ENCODE measurements around the gene SMIM35. TPM values are rescaled to one million over a fixed set of nuclear protein-coding genes. Genes with fewer than 3 reads are reported as not detected.

The SMIM35 gene
- total RNA-seq, 4 donors from 2014 or later: not detected

- no peak for TF ChIP-seq CTCF (IDR thresholded peaks at IDR 0.05)
- 50 to 62% methylated on average over 6 to 7 of the region's 7 CpGs for WGBS, 2 donors
- no peak for DNase-seq (ENCODE audit: low spot score in 2 of 2)
- no peak within 1 kb of the TSS for H3K4me3 ChIP-seq (ENCODE audit: low read depth, poor library complexity, severe bottlenecking)
- intact Hi-C loops (cut with DNase I; ENCODE audit: low total_unique reads): no loop called here
Measured at GRCh38 chr11:118076754-118077281, 9.9 kb downstream of the SMIM35 start, which contains the start of gene TMPRSS4. TMPRSS4 (plus strand) TSS chr11:118077078; CDS start chr11:118077303, 225 bp downstream.

- DNase-seq (ENCODE audit: low spot score in 2 of 2): peak in 1 of 2 donors; percentile 39
- 15 to 39% methylated on average over 2 of the region's 2 CpGs for WGBS, 2 donors
- intact Hi-C loops (cut with DNase I; ENCODE audit: low total_unique reads): no loop called here
- TF ChIP-seq CTCF (IDR thresholded peaks at IDR 0.05): no peak
- no peak for TF ChIP-seq POLR2A (IDR thresholded peaks at IDR 0.05)
- H3K4me3 ChIP-seq (ENCODE audit: low read depth, poor library complexity, severe bottlenecking): no peak overlapping the region
Measured at GRCh38 chr11:118074785-118075184, 12.0 kb downstream of the SMIM35 start.

- 83 to 87% methylated on average over 11 of the region's 11 CpGs for WGBS, 2 donors
- intact Hi-C loops (cut with DNase I; ENCODE audit: low total_unique reads): no loop called here
- TF ChIP-seq CTCF (IDR thresholded peaks at IDR 0.05): no peak
- no peak for TF ChIP-seq POLR2A (IDR thresholded peaks at IDR 0.05)
- DNase-seq (ENCODE audit: low spot score in 2 of 2): no peak
- no peak overlapping the region for H3K4me3 ChIP-seq (ENCODE audit: low read depth, poor library complexity, severe bottlenecking)
Measured at GRCh38 chr11:118074091-118074685, 12.6 kb downstream of the SMIM35 start.

- DNase-seq (ENCODE audit: low spot score in 2 of 2): no peak
- 86% methylated on average over 9 of the region's 9 CpGs for WGBS, 2 donors
- no peak overlapping the region for H3K4me3 ChIP-seq (ENCODE audit: low read depth, poor library complexity, severe bottlenecking)
- TF ChIP-seq POLR2A (IDR thresholded peaks at IDR 0.05) (no peak), CTCF (IDR thresholded peaks at IDR 0.05) (no peak)
- intact Hi-C loops (cut with DNase I; ENCODE audit: low total_unique reads): no loop called here
Measured at GRCh38 chr11:118073554-118073953, 13.2 kb downstream of the SMIM35 start.

GRCh38 chr11:118071416-118072030 lies 15.2 kb downstream of the SMIM35 start:
- TF ChIP-seq CTCF (IDR thresholded peaks at IDR 0.05) (no peak), POLR2A (IDR thresholded peaks at IDR 0.05) (no peak)
- no peak for DNase-seq (ENCODE audit: low spot score in 2 of 2)
- WGBS, 2 donors: 87 to 90% methylated on average over 3 of the region's 3 CpGs
- no peak overlapping the region for H3K4me3 ChIP-seq (ENCODE audit: low read depth, poor library complexity, severe bottlenecking)
- intact Hi-C loops (cut with DNase I; ENCODE audit: low total_unique reads): no loop called here
